Brain microvascular endothelial cell (primary cell): ENCODE data around the gene PKP1.

Source experiments
- DNase-seq: peaks from one replicate; pipeline ENCODE4 v3.0.0-alpha.2; 2020
- H3K27ac ChIP-seq: fragments of 250-450 bp; sonication (Bioruptor Pico); 2 replicates; pipeline ENCODE4 v1.5.1; 2020; ENCODE audit warnings: mild to moderate bottlenecking, moderate library complexity
- H3K27me3 ChIP-seq: fragments of 250-450 bp; sonication (Bioruptor Pico); replicated peaks from 2 replicates; pipeline ENCODE4 v1.5.1; 2020; ENCODE audit warnings: mild to moderate bottlenecking
- H3K36me3 ChIP-seq: fragments of 250-450 bp; sonication (Bioruptor Pico); replicated peaks from 2 replicates; pipeline ENCODE4 v1.5.1; 2020; ENCODE audit warnings: mild to moderate bottlenecking
- H3K4me3 ChIP-seq: 2 replicates; pipeline ENCODE4 v1.5.1; 2011; ENCODE audit warnings: low read depth, mild to moderate bottlenecking, control low read depth, low read length, moderate library complexity
- CTCF ChIP-seq: IDR thresholded peaks from 2 replicates; pipeline ENCODE4 v1.5.1; 2011; ENCODE audit warnings: low read depth, mild to moderate bottlenecking, moderate library complexity, low read length, control low read depth, inconsistent platforms; ENCODE audit errors: missing control alignments
- in situ Hi-C: cut with HindIII; loops from 2 replicates; pipeline ENCODE4 v1.10.0; 2017; ENCODE audit warnings: low sequenced_read_pairs, low pct_ligation_motif_present

Gene PKP1

GRCh38 chr1:201300641-201301040, 17.3 kb downstream of the PKP1 start:
- DNase-seq = no peak
- in situ Hi-C loops = no loop called here
- Histone ChIP-seq H3K27me3 (peaks cover 2% of the 10 kb centered on the region), H3K4me3 (no peak overlapping the region), H3K36me3 (no peaks in the 10 kb centered on the region), H3K27ac (no peak overlapping the region)
- no peak for TF ChIP-seq CTCF

DNA sequence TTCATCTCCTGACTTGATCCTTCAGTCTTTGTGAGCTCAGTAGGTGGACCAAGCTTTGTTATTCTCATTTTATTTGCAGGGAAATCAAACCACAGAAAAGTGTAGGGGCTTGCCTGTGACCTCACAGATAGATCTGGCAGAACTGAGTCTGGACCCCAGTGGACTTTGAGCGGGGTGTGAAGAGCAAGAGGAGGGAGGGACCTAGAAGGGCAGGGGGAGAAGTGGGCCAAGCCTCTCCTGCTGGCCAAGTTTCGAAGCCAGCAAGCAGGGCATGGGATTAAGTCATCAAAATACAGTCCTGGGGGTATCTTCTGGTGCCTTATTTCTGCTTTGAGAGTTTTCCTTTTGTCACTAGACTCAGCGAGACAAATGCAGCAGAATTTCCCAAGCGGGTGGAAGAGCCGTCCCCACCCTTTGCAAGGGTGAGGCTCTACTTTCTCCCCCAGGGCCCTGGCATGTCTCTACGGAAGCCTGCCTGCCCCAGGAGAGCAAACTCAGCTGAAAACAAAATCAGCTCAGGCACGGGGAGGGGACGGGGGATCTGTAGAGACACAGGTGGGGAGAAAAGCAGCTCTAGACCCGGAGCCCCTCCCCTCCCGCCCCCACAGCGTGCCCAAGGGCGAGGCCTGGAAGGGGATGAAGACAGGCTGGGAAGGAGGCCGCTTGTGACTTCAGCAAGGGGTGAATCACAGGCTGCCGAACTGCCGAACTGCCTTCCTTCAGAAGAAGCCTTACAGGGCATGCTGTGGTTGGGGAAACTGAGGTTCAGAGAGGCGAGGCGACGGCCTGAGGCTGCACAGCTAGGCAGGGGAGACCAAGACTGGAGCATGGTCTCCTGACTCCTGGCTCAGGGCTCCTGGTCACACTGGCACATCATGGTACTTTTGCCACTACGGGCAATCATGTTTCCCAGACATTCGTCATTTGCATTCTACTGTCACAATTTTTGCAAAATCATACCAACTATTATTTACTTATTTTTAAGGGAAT, 19.2 kb downstream of the PKP1 start:
- H3K27me3 ChIP-seq = peaks cover 2% of the 10 kb centered on the region
- DNase-seq = no peak
- no peak overlapping the region for H3K4me3 ChIP-seq
- no peak for TF ChIP-seq CTCF
- in situ Hi-C loops = no loop called here
- H3K27ac ChIP-seq = no peak overlapping the region
- no peaks in the 10 kb centered on the region for H3K36me3 ChIP-seq

DNA sequence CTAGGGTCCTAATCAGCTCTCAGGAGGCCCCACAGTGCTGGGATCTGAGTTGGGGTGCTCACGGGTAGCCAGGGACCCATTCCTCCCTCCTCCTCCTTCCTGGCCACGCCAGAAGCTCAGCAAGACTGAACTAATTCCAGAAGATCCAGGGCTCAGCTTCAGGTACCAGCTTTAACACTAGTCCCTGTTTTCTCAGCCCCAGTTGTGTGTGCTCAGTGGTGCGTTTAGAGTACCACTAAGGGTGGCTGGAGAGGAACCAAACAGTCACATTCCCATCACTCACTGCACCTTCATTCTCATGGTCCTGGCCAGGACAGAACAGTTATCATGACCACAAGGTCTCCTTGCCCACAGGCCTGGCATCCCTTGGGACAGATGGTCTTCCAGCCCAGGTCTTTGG, 20.8 kb downstream of the PKP1 start:
- TF ChIP-seq CTCF = no peak
- Histone ChIP-seq H3K27me3 (peaks cover 7% of the 10 kb centered on the region), H3K27ac (no peak overlapping the region), H3K4me3 (no peak overlapping the region), H3K36me3 (no peaks in the 10 kb centered on the region)
- in situ Hi-C loops = no loop called here
- no peak for DNase-seq

- Histone ChIP-seq H3K4me3 (no peak overlapping the region), H3K36me3 (no peaks in the 10 kb centered on the region), H3K27me3 (peaks cover 22% of the 10 kb centered on the region), H3K27ac (no peak overlapping the region)
- DNase-seq = no peak
- TF ChIP-seq CTCF = no peak
- in situ Hi-C loops = no loop called here
Measured at GRCh38 chr1:201305815-201306214, 22.5 kb downstream of the PKP1 start.

DNA sequence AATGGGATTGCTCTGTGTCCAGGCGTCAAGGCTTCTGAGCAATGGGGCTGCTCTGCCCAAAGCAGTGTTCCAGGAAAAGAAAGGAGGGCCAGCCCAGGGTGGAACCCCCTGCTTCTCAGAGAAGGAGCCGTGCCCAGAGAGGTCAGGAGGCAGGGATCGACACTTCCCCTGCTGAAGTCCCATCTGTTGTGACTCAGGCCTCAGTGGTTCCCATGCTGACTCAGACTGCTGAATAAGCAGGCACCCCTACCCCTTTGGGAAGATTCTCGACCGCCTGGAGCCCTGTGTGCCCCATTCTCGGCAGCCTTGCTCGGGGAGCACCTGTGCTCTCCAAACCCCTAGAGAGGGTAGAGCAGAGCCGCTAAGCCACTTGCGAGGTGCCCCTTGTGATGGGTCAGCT, 23.9 kb downstream of the PKP1 start:
- no peak overlapping the region for H3K27ac ChIP-seq
- no peaks in the 10 kb centered on the region for H3K36me3 ChIP-seq
- in situ Hi-C loops = no loop called here
- H3K4me3 ChIP-seq = no peak overlapping the region
- H3K27me3 ChIP-seq = peaks cover 23% of the 10 kb centered on the region
- no peak for DNase-seq
- no peak for TF ChIP-seq CTCF
